ENCODE data around the gene THAP2.

Gene THAP2

DNA sequence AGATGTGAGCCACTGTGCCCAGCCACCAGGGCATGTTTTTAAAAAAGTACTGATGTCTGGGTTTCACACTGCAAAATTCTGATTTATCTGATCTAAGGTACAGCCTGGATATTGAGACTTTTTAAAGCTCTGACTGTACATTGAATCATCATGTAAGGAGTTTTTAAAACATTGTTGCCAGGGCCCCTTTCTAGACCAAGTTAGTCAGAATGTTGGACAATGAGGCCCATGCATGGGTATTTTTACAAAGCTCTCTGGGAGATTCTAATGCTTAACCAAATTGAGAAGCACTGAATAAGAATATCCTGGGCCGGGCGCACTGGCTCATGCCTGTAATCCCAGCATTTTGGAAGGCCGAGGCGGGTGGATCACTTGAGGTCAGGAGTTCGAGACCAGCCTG is 38.5 kb downstream of the THAP2 start:
- TF ChIP-seq TARDBP (IDR thresholded peaks at IDR 0.05) (no peak), FOXK2 (IDR thresholded peaks at IDR 0.05) (no peak), NFRKB (IDR thresholded peaks at IDR 0.05) (no peak), HDGF (IDR thresholded peaks at IDR 0.05; ENCODE audit: borderline replicate concordance) (no peak), ELF4 (IDR thresholded peaks at IDR 0.05) (no peak), FOXA1 (IDR thresholded peaks at IDR 0.05) (no peak), LEF1 (IDR thresholded peaks at IDR 0.05; ENCODE audit: borderline replicate concordance) (no peak), CTBP1 (IDR thresholded peaks at IDR 0.05; ENCODE audit: borderline replicate concordance) (no peak), ZNF384 (IDR thresholded peaks at IDR 0.05) (no peak), BHLHE40 (IDR thresholded peaks at IDR 0.05; ENCODE audit: borderline replicate concordance) (no peak), SP1 (IDR thresholded peaks at IDR 0.05) (no peak), PKNOX1 (IDR thresholded peaks at IDR 0.05) (no peak), ARNT (IDR thresholded peaks at IDR 0.05) (no peak), L3MBTL2 (conservative IDR thresholded peaks at IDR 0.05) (no peak), SUZ12 (IDR thresholded peaks at IDR 0.05) (no peak)

GRCh38 chr12:71703206-71703605 is 39.1 kb downstream of the THAP2 start:
- TF ChIP-seq ELF4 (IDR thresholded peaks at IDR 0.05), result no peak
- no peak for TF ChIP-seq TARDBP (IDR thresholded peaks at IDR 0.05)
- POLR2A ChIA-PET, result interaction anchor here (0.6 to 1.3 kb wide), 2 partner anchors 16 to 17 kb away, joined by 3 to 7 read pairs; partner anchors contain the start of gene TMEM19
- CTCF ChIA-PET, result interaction anchor here (0.7 kb wide), 1 partner anchor 44 kb away, joined by 6 read pairs; no protein-coding TSS in a partner anchor
- DNase-seq (ENCODE audit: extremely low spot score), result no peak

More for the DNA sequence above, 38.5 kb downstream of the THAP2 start:
- DNase-seq (ENCODE audit: extremely low spot score), result no peak
- CTCF ChIA-PET, result no interaction called here
- POLR2A ChIA-PET, result no interaction called here

DNA sequence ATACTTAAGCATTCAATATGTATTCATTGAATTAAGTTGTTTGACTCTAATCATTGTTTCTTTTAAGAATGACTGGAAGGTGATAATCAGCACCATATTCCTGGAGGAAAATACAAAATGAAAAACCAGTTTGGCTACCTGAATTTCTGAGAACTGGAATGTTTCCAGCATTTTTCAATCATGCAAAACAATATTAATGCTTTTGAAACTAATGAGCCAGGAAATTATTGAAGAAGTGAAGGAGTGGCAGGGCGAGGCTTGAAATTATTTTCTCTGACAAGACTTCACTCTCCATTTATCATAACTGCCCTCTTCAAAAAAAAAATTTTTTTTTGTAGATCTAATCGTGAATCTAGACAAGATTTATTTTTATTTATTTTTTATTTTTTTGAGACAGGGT is 40.8 kb downstream of the THAP2 start:
- TF ChIP-seq ELF4 (IDR thresholded peaks at IDR 0.05) (no peak), L3MBTL2 (conservative IDR thresholded peaks at IDR 0.05) (no peak), BHLHE40 (IDR thresholded peaks at IDR 0.05; ENCODE audit: borderline replicate concordance) (no peak), SUZ12 (IDR thresholded peaks at IDR 0.05) (no peak), CTBP1 (IDR thresholded peaks at IDR 0.05; ENCODE audit: borderline replicate concordance) (no peak), HDGF (IDR thresholded peaks at IDR 0.05; ENCODE audit: borderline replicate concordance) (no peak), ZNF384 (IDR thresholded peaks at IDR 0.05) (no peak), FOXM1 (IDR thresholded peaks at IDR 0.05; ENCODE audit: borderline replicate concordance) (no peak), PKNOX1 (IDR thresholded peaks at IDR 0.05) (no peak), TARDBP (IDR thresholded peaks at IDR 0.05) (no peak)
- ChIA-PET POLR2A (no interaction called here), CTCF (interaction anchor here (0.7 kb wide), 1 partner anchor 305 kb away, joined by 3 read pairs; no protein-coding TSS in a partner anchor)
- no peak for DNase-seq (ENCODE audit: extremely low spot score)

- no peak for DNase-seq (ENCODE audit: extremely low spot score)
- TF ChIP-seq SP1 (IDR thresholded peaks at IDR 0.05) (no peak), FOXM1 (IDR thresholded peaks at IDR 0.05; ENCODE audit: borderline replicate concordance) (no peak), TARDBP (IDR thresholded peaks at IDR 0.05) (no peak), ELF4 (IDR thresholded peaks at IDR 0.05) (no peak), NFRKB (IDR thresholded peaks at IDR 0.05) (no peak)
- CTCF ChIA-PET, result no interaction called here
- POLR2A ChIA-PET, result interaction anchor here (1.3 kb wide), 1 partner anchor 23 kb away, joined by 3 read pairs; the partner anchor contains the start of gene TMEM19
Measured at GRCh38 chr12:71708658-71709057, 44.6 kb downstream of the THAP2 start.

GRCh38 chr12:71710276-71711125 is 46.4 kb downstream of the THAP2 start:
- ChIA-PET POLR2A (no interaction called here), CTCF (no interaction called here)
- no peak for DNase-seq (ENCODE audit: extremely low spot score)
- no peak for TF ChIP-seq SUZ12 (IDR thresholded peaks at IDR 0.05)
- TF ChIP-seq FOXA1 (IDR thresholded peaks at IDR 0.05), result no peak
- no peak for TF ChIP-seq BHLHE40 (IDR thresholded peaks at IDR 0.05; ENCODE audit: borderline replicate concordance)

DNA sequence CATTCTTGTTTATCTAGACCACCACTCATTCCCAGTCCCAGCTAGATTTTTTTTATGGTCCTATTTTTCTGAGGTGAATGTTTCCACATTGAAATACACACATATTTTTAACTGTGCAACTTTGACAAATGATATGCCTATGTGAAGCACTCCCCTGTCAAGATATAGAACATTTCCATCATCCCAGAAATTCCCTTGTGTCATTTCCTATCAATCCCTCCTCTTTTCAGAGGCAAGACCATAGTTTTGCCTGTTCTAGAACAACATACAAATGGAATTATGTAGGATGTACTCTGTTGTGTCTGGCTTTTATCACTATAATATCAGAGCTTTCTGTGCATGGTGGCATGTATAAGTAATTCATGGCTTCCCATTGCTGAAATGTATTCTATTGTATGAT is 54.5 kb downstream of the THAP2 start:
- no peak for DNase-seq (ENCODE audit: extremely low spot score)

DNA sequence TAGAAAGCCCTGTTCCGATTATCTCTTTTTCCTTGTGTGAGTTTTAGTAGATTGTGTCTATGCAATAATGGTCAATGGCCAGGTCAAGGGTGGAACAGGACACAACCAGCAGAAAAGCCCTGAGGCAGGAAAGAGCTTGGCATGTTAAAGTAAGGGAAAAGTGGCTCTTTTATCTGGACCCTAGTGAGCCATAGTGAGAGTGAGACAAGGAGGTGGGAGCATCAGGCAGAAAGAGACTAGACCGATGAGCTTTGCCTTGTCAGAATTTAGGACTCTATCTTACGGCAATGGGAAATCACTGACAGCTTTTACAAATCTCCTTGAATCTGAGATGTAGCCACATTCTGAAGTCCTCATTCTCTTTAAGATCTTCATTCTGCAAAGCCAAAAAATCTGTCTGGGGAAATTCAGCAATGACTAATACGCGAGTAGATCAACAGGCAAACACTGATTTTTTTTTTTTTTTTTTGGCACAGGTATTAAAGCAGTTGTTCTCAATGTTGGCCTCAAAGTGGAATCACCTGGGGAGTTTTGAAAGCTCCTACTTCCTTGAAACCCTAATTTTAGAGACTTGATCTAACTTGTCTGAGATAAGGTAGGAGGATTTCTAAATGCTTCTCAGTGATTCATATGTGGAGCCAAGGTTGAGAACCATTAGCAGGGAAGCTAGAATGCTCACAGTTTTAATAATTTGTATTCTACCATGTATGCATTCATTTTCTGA is 55.7 kb downstream of the THAP2 start:
- ChIA-PET CTCF (interaction anchor here (0.6 kb wide), 2 partner anchors 180 to 987 kb away, joined by 3 to 5 read pairs; no protein-coding TSS in a partner anchor), POLR2A (interaction anchor here (1.4 kb wide), 1 partner anchor 34 kb away, joined by 3 read pairs; the partner anchor contains the start of gene TMEM19)
- TF ChIP-seq PKNOX1 (IDR thresholded peaks at IDR 0.05) (no peak), ZNF384 (IDR thresholded peaks at IDR 0.05) (no peak), SP1 (IDR thresholded peaks at IDR 0.05) (no peak), ELF4 (IDR thresholded peaks at IDR 0.05) (no peak), L3MBTL2 (conservative IDR thresholded peaks at IDR 0.05) (no peak), NFRKB (IDR thresholded peaks at IDR 0.05) (no peak), FOXK2 (IDR thresholded peaks at IDR 0.05) (no peak), LEF1 (IDR thresholded peaks at IDR 0.05; ENCODE audit: borderline replicate concordance) (no peak), FOXM1 (IDR thresholded peaks at IDR 0.05; ENCODE audit: borderline replicate concordance) (no peak), TARDBP (IDR thresholded peaks at IDR 0.05) (no peak), FOXA1 (IDR thresholded peaks at IDR 0.05) (no peak)
- no peak for DNase-seq (ENCODE audit: extremely low spot score)

More for the DNA sequence above, 54.5 kb downstream of the THAP2 start:
- TF ChIP-seq TARDBP (IDR thresholded peaks at IDR 0.05) (no peak), SUZ12 (IDR thresholded peaks at IDR 0.05) (no peak)
- ChIA-PET POLR2A (no interaction called here), CTCF (no interaction called here)
